Measurements from ENCODE around the gene DLX5. TPM values are rescaled to one million over a fixed set of nuclear protein-coding genes. Genes with fewer than 3 reads are reported as not detected.

DLX5 gene
- total RNA-seq, 4 donors from 2014 or later, result not detected

GRCh38 chr7:97008275-97008917, 16.2 kb downstream of the DLX5 start:
- no peaks in the 10 kb centered on the region for H3K9me3 ChIP-seq
- peaks cover 0 to 33% (median 0%) of the 10 kb centered on the region in 4 donors for H3K4me1 ChIP-seq
- no peak overlapping the region for H3K27ac ChIP-seq
- DNase-seq, result no peak
- H3K27me3 ChIP-seq, result peaks cover 0 to 58% of the 10 kb centered on the region in 2 donors
- H3K36me3 ChIP-seq, result no peaks in the 10 kb centered on the region
- TF ChIP-seq CTCF (IDR thresholded peaks at IDR 0.05) (no peak), POLR2A (IDR thresholded peaks at IDR 0.05) (no peak)
- H3K4me3 ChIP-seq, result no peak overlapping the region

- H3K36me3 ChIP-seq, result no peaks in the 10 kb centered on the region
- no peaks in the 10 kb centered on the region for H3K9me3 ChIP-seq
- no peak for DNase-seq
- TF ChIP-seq CTCF (IDR thresholded peaks at IDR 0.05), result no peak
- TF ChIP-seq POLR2A (IDR thresholded peaks at IDR 0.05), result no peak
- H3K4me3 ChIP-seq, result no peak overlapping the region
- peaks cover 0 to 64% of the 10 kb centered on the region in 2 donors for H3K27me3 ChIP-seq
- no peak overlapping the region for H3K27ac ChIP-seq
- H3K4me1 ChIP-seq, result peaks cover 0 to 33% (median 0%) of the 10 kb centered on the region in 4 donors
These were observed 17.1 kb downstream of the DLX5 start for GRCh38 chr7:97007583-97007861.

GRCh38 chr7:97006816-97007582, 17.6 kb downstream of the DLX5 start:
- Histone ChIP-seq H3K4me3 (peak overlapping the region in 1 of 4 donors; percentile 43), H3K4me1 (peaks cover 0 to 33% (median 0%) of the 10 kb centered on the region in 4 donors), H3K27ac (no peak overlapping the region), H3K36me3 (no peaks in the 10 kb centered on the region), H3K27me3 (peaks cover 0 to 64% of the 10 kb centered on the region in 2 donors), H3K9me3 (no peaks in the 10 kb centered on the region)
- TF ChIP-seq POLR2A (IDR thresholded peaks at IDR 0.05) (no peak), CTCF (IDR thresholded peaks at IDR 0.05) (no peak)
- DNase-seq, result no peak

- H3K27ac ChIP-seq, result no peak overlapping the region
- TF ChIP-seq POLR2A (IDR thresholded peaks at IDR 0.05), result no peak
- TF ChIP-seq CTCF (IDR thresholded peaks at IDR 0.05), result no peak
- peak overlapping the region in 3 of 4 donors; percentile 31 to 46 (median 43) for H3K4me3 ChIP-seq
- DNase-seq, result no peak
- peaks cover 0 to 33% (median 0%) of the 10 kb centered on the region in 4 donors for H3K4me1 ChIP-seq
- H3K27me3 ChIP-seq, result peaks cover 0 to 63% of the 10 kb centered on the region in 2 donors
- H3K9me3 ChIP-seq, result no peaks in the 10 kb centered on the region
- no peaks in the 10 kb centered on the region for H3K36me3 ChIP-seq
These were observed 18.4 kb downstream of the DLX5 start for GRCh38 chr7:97006055-97006815.

- DNase-seq, result no peak
- Histone ChIP-seq H3K27ac (no peak within 1 kb of the TSS), H3K4me3 (peak within 1 kb of the TSS in 3 of 4 donors; percentile 31 to 46 (median 43)), H3K36me3 (no peaks in the 10 kb centered on the region), H3K9me3 (no peaks in the 10 kb centered on the region), H3K4me1 (peaks cover 0 to 33% (median 0%) of the 10 kb centered on the region in 4 donors), H3K27me3 (peaks cover 0 to 57% of the 10 kb centered on the region in 2 donors)
- TF ChIP-seq CTCF (IDR thresholded peaks at IDR 0.05) (no peak), POLR2A (IDR thresholded peaks at IDR 0.05) (no peak)
These were observed 19.2 kb downstream of the DLX5 start, which contains the start of gene DLX6 for GRCh38 chr7:97005183-97006054. Gene DLX6, plus strand, starts transcription at chr7:97005553. Its CDS starts 425 bp downstream, at chr7:97005978.

All from Peyer's patch (tissue), 4 donors.